ENCODE measurements around the gene PITX1.

The PITX1 gene

GRCh38 chr5:135040333-135041144, 6.5 kb upstream of the PITX1 start:
- DNase-seq: no peak

- DNase-seq: no peak
Measured at GRCh38 chr5:135040034-135040332, 6.0 kb upstream of the PITX1 start.

- no peak for DNase-seq
Measured at GRCh38 chr5:135039271-135040033, 5.4 kb upstream of the PITX1 start.

GRCh38 chr5:135038813-135039270, 4.8 kb upstream of the PITX1 start:
- DNase-seq: no peak

- no peak for DNase-seq
Measured at GRCh38 chr5:135038205-135038812, 4.3 kb upstream of the PITX1 start.

- no peak for DNase-seq
Measured at GRCh38 chr5:135037519-135038204, 3.6 kb upstream of the PITX1 start.

GRCh38 chr5:135036405-135036804, 2.4 kb upstream of the PITX1 start:
- no peak for DNase-seq

- DNase-seq: no peak
Measured at GRCh38 chr5:135035678-135036030, 1.6 kb upstream of the PITX1 start.

- no peak for DNase-seq
Measured at GRCh38 chr5:135034963-135035677, 1.1 kb upstream of the PITX1 start.

GRCh38 chr5:135034236-135034962, 371 bp upstream of the PITX1 start:
- DNase-seq: peak; percentile 48

GRCh38 chr5:135032999-135033861, 798 bp downstream of the PITX1 start:
- DNase-seq: peak; percentile 22

GRCh38 chr5:135032695-135032998, 1.4 kb downstream of the PITX1 start:
- DNase-seq: no peak

- no peak for DNase-seq
Measured at GRCh38 chr5:135031813-135032694, 2.0 kb downstream of the PITX1 start.

GRCh38 chr5:135030956-135031812, 2.8 kb downstream of the PITX1 start:
- no peak for DNase-seq

GRCh38 chr5:135030123-135030955, 3.7 kb downstream of the PITX1 start:
- no peak for DNase-seq

GRCh38 chr5:135029477-135030122, 4.4 kb downstream of the PITX1 start:
- no peak for DNase-seq

GRCh38 chr5:135028791-135029476, 5.1 kb downstream of the PITX1 start:
- DNase-seq: no peak
